HG03575 (cell line): ENCODE data around the gene SLC35G4.
"Not testable (repeated sequence)": the region's sequence is repeated elsewhere in the genome, so short reads cannot be mapped to it uniquely, and the experiment has no call there.

Source experiments
- ATAC-seq: cut with Tn5 transposase; IDR thresholded peaks from one replicate; pipeline ENCODE4 v1.9.1; 2021; ENCODE audit not compliant: unreplicated experiment, insufficient number of reproducible peaks, low FRiP score; ENCODE audit errors: extremely low read depth

The SLC35G4 gene

GRCh38 chr18:11609488-11609887, at the start of gene SLC35G4:
Gene SLC35G4 (plus strand): TSS chr18:11609596. CDS start chr18:11609596, 0 bp downstream.
- ATAC-seq, result not testable (repeated sequence)

GRCh38 chr18:11561293-11561692, 48.1 kb upstream of the SLC35G4 start:
- no peak for ATAC-seq

- ATAC-seq, result no peak
These were observed 43.7 kb upstream of the SLC35G4 start for GRCh38 chr18:11565716-11566115.

- no peak for ATAC-seq
These were observed 43.0 kb upstream of the SLC35G4 start for GRCh38 chr18:11566236-11566965.

GRCh38 chr18:11567396-11567795, 42.0 kb upstream of the SLC35G4 start:
- ATAC-seq, result no peak

- no peak for ATAC-seq
These were observed 39.3 kb upstream of the SLC35G4 start for GRCh38 chr18:11570073-11570588.

GRCh38 chr18:11570769-11571412, 38.5 kb upstream of the SLC35G4 start:
- ATAC-seq, result no peak

- ATAC-seq, result no peak
These were observed 37.2 kb upstream of the SLC35G4 start for GRCh38 chr18:11572201-11572600.

GRCh38 chr18:11574545-11574944, 34.9 kb upstream of the SLC35G4 start:
- no peak for ATAC-seq

GRCh38 chr18:11577271-11578112, 31.9 kb upstream of the SLC35G4 start:
- no peak for ATAC-seq

GRCh38 chr18:11578799-11579198, 30.6 kb upstream of the SLC35G4 start:
- no peak for ATAC-seq

GRCh38 chr18:11579916-11580315, 29.5 kb upstream of the SLC35G4 start:
- ATAC-seq, result no peak

GRCh38 chr18:11581286-11581685, 28.1 kb upstream of the SLC35G4 start:
- ATAC-seq, result no peak

GRCh38 chr18:11585596-11585995, 23.8 kb upstream of the SLC35G4 start:
- no peak for ATAC-seq

GRCh38 chr18:11586896-11587295, 22.5 kb upstream of the SLC35G4 start:
- ATAC-seq, result no peak

- no peak for ATAC-seq
These were observed 22.0 kb upstream of the SLC35G4 start for GRCh38 chr18:11587432-11587831.

GRCh38 chr18:11587846-11588245, 21.6 kb upstream of the SLC35G4 start:
- ATAC-seq, result no peak

- ATAC-seq, result no peak
These were observed 17.4 kb upstream of the SLC35G4 start for GRCh38 chr18:11591957-11592356.

- no peak for ATAC-seq
These were observed 9.1 kb upstream of the SLC35G4 start for GRCh38 chr18:11600321-11600720.

GRCh38 chr18:11607906-11608305, 1.5 kb upstream of the SLC35G4 start:
- ATAC-seq, result no peak
